GM19025 (cell line): Measurements from ENCODE around the gene AUH.

Source experiments
- ATAC-seq: cut with Tn5 transposase; IDR thresholded peaks from one replicate; pipeline ENCODE4 v1.9.1; 2021; ENCODE audit warnings: mild to moderate bottlenecking, low read depth, moderate library complexity; ENCODE audit not compliant: unreplicated experiment

AUH gene

GRCh38 chr9:91258451-91258850 lies 103.3 kb downstream of the AUH start:
- ATAC-seq = no peak

GRCh38 chr9:91256235-91256634 lies 105.5 kb downstream of the AUH start:
- no peak for ATAC-seq

GRCh38 chr9:91255327-91255726 lies 106.4 kb downstream of the AUH start:
- ATAC-seq = no peak

- ATAC-seq = no peak
Measured at GRCh38 chr9:91253488-91253887, 108.2 kb downstream of the AUH start.

GRCh38 chr9:91248707-91249106 lies 113.0 kb downstream of the AUH start:
- no peak for ATAC-seq

- no peak for ATAC-seq
Measured at GRCh38 chr9:91247278-91247677, 114.4 kb downstream of the AUH start.

- no peak for ATAC-seq
Measured at GRCh38 chr9:91246846-91247245, 114.9 kb downstream of the AUH start.

- ATAC-seq = no peak
Measured at GRCh38 chr9:91245431-91246313, 116.0 kb downstream of the AUH start.

- ATAC-seq = no peak
Measured at GRCh38 chr9:91243029-91243428, 118.7 kb downstream of the AUH start.

GRCh38 chr9:91241909-91242308 lies 119.8 kb downstream of the AUH start:
- ATAC-seq = no peak

- no peak for ATAC-seq
Measured at GRCh38 chr9:91240596-91241165, 121.0 kb downstream of the AUH start.

GRCh38 chr9:91239367-91240111 lies 122.2 kb downstream of the AUH start:
- ATAC-seq = no peak

GRCh38 chr9:91234523-91234922 lies 127.2 kb downstream of the AUH start:
- ATAC-seq = no peak

- ATAC-seq = no peak
Measured at GRCh38 chr9:91231619-91232018, 130.1 kb downstream of the AUH start.

- no peak for ATAC-seq
Measured at GRCh38 chr9:91223000-91223399, 138.7 kb downstream of the AUH start.

GRCh38 chr9:91222457-91222856 lies 139.3 kb downstream of the AUH start:
- no peak for ATAC-seq

GRCh38 chr9:91221332-91221731 lies 140.4 kb downstream of the AUH start:
- ATAC-seq = no peak

GRCh38 chr9:91220491-91221135 lies 141.1 kb downstream of the AUH start:
- ATAC-seq = no peak

GRCh38 chr9:91220021-91220420 lies 141.7 kb downstream of the AUH start:
- ATAC-seq = no peak

GRCh38 chr9:91219557-91219956 lies 142.2 kb downstream of the AUH start:
- ATAC-seq = no peak

GRCh38 chr9:91217388-91217787 lies 144.3 kb downstream of the AUH start:
- ATAC-seq = no peak
